Left kidney (tissue), 2 donors: ENCODE results near the gene KCNK1. TPM values are rescaled to one million over a fixed set of nuclear protein-coding genes. Genes with fewer than 3 reads are reported as not detected.

Experiments used
- DNase-seq: peaks from one replicate; pipeline ENCODE4 v3.0.0-alpha.2; 2013
- polyA plus RNA-seq: library from polyadenylated mRNA; unstranded; fragments of 120-200 nt; gene quantifications from one replicate; pipeline ENCODE4 v1.2.1, GENCODE V29; 2013; ENCODE audit not compliant: insufficient read length

KCNK1 gene
- polyA plus RNA-seq, 1 donor: 6.2 TPM

- DNase-seq: no peak
Observed at GRCh38 chr1:233704170-233704897, 90.4 kb downstream of the KCNK1 start.

GRCh38 chr1:233704898-233705723 lies 91.2 kb downstream of the KCNK1 start:
- no peak for DNase-seq

GRCh38 chr1:233707153-233707879 lies 93.4 kb downstream of the KCNK1 start:
- DNase-seq: no peak

GRCh38 chr1:233707880-233708815 lies 94.2 kb downstream of the KCNK1 start:
- DNase-seq: no peak

GRCh38 chr1:233710031-233710430 lies 96.1 kb downstream of the KCNK1 start:
- DNase-seq: no peak

GRCh38 chr1:233710507-233710906 lies 96.6 kb downstream of the KCNK1 start:
- DNase-seq: no peak

GRCh38 chr1:233714631-233715217 lies 100.8 kb downstream of the KCNK1 start:
- no peak for DNase-seq

- DNase-seq: no peak
Observed at GRCh38 chr1:233718057-233718456, 104.2 kb downstream of the KCNK1 start.

- DNase-seq: no peak
Observed at GRCh38 chr1:233719655-233720341, 105.9 kb downstream of the KCNK1 start.

- no peak for DNase-seq
Observed at GRCh38 chr1:233721004-233721595, 107.2 kb downstream of the KCNK1 start.
